HG03439 (cell line): Measurements from ENCODE around the gene HMCN2.

ENCODE experiments used
- ATAC-seq: cut with Tn5 transposase; IDR thresholded peaks from one replicate; pipeline ENCODE4 v1.9.1; 2021; ENCODE audit warnings: mild to moderate bottlenecking, moderate library complexity; ENCODE audit not compliant: unreplicated experiment

Gene HMCN2

DNA sequence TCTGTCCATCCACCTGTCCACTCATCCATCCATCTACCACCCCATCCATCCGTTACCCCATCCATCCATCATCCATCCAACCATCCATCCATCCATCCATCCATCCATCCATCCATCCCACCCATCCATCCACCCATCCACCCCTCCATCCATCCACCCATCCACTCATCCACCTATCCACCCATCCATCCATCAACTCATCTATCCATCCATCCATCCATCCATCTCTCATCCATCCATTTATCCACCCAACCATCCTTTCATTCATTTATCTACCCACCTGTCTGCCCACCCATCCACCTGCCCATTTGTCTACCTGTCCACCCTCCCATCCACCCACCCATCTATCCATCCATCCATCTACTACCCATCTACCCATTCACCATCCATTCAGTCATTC, 95.1 kb downstream of the HMCN2 start:
- no peak for ATAC-seq

DNA sequence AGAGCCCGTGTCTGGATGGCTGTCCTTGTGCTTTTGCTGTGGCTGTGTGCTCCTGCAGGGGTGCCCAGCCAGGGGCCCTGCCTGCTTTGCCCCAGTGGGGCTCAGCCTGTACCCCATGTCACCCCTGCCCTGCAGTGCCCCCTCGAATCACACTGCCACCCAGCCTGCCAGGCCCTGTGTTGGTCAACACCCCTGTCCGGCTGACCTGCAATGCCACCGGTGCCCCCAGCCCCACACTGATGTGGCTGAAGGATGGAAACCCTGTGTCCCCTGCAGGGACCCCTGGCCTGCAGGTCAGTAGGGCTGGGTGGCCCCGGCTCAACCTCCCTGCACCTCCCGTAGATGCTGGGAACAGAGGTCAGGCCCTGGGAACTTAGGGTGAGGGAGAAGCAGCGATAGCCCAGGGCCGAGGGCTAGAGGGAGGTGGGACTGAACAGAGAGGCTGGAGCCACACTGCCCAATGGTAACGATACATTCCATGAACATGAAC, 96.4 kb downstream of the HMCN2 start:
- no peak for ATAC-seq

DNA sequence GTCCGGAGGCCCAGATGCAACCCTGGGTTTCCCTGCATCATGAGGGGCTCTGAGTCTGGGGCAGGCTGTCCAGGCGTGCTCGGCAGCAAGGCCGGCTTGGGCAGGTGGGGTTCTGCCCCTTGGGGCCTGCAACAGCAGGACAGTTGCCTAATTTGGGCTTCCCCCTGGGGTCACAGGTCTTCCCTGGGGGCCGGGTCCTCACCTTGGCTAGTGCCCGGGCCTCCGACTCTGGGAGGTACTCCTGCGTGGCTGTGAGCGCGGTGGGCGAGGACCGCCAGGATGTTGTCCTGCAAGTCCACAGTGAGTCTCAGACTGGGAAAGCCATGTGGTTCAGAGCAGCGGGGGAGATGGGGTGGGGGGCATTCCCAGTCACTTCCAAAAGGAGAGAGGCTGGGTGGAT, 97.1 kb downstream of the HMCN2 start:
- ATAC-seq = no peak

DNA sequence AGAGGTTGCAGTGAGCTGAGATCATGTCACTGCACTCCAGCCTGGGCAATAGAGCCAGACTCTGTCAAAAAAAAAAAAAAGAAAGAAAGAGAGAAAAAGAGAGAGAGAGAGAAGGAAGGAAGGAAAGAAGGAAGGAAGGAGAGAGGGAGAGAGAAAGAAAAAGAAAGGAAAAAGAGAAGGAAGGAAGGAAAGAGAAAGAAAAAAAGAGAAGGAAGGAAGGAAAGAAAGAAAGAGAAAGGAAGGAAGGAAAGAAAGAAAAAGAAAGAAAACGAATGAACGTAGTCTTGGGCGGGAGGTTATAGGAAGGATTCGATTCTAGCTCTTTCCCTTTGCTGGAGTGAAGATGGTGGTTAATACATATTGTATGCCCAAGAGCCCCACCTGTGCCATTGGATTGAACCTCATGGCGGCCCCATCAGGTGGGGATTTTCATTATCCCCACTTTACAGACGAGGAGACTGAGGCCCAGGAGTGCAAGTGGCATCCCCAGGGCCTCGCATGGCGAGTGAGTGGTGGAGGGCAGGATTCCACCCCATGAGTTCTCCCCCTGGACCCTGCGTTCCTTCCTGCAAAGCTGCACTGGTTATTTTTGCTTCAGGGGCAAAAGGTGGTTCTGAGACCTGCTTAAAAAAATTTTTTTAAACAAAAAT, 98.3 kb downstream of the HMCN2 start:
- ATAC-seq = no peak

DNA sequence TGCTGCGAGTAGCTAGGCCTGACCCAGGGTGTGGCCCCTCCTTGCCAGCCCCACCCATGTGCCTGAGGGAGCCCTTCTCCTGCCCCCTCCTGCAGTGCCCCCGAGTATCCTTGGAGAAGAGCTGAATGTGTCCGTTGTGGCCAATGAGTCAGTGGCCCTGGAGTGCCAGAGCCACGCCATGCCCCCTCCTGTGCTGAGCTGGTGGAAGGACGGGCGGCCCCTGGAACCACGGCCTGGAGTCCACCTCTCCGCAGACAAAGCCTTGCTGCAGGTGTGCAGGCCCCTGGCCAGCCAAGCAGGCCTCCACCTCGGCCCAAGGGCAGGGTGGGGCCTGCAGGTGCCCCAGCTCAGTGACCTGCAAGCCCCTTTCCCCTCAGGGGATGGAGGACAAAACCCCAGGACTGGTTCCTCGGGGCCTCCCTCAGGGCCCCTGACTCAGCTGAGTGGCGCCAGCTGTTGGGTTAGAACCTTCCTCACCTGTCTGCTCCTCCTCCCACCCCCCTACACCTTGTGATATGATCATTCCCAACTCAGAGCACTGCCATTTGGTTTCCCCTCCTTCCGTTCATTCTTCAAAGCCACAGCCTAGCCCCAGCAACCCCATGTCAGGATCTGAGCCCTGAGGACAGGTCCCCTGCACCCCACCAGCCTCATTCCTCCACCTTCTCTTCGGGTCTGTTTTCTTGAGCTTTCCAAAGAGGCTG, 99.2 kb downstream of the HMCN2 start:
- ATAC-seq = no peak

DNA sequence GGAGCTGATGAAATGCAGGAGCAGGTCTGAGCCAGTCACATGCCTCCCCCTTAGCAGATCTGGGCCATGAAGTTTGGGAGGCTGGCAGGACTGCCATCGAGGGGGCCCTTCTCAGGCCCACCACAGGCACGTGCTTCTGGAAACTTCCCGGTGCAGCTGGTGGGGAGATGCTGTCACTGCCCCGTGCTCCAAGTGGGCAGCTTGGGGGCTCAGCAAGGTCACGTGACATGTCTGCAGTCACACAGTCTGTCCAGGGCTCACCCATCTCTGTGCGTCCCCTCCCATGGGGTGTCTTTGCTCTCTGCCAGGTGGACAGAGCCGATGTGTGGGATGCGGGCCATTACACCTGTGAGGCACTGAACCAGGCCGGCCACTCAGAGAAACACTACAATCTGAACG, 99.8 kb downstream of the HMCN2 start:
- no peak for ATAC-seq

DNA sequence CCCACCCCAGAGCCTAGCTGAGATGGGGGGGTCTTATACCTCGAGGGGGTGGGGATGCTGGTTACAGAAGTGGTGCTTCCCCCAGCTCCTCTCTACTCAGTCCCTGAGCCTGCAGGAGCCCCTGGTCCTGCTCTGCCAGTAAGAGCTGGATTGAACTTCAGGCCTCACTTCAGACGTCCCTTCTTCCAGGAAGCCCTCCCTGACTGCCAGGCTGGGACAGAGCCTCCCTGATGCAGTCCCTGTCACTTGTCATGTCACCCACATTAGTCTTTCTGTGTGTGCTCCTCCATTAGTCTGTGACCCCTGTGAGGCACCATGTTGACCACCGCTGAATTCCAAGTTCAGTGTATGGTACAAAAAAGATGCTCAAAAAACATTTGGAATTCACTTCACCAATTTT, 100.5 kb downstream of the HMCN2 start:
- no peak for ATAC-seq

DNA sequence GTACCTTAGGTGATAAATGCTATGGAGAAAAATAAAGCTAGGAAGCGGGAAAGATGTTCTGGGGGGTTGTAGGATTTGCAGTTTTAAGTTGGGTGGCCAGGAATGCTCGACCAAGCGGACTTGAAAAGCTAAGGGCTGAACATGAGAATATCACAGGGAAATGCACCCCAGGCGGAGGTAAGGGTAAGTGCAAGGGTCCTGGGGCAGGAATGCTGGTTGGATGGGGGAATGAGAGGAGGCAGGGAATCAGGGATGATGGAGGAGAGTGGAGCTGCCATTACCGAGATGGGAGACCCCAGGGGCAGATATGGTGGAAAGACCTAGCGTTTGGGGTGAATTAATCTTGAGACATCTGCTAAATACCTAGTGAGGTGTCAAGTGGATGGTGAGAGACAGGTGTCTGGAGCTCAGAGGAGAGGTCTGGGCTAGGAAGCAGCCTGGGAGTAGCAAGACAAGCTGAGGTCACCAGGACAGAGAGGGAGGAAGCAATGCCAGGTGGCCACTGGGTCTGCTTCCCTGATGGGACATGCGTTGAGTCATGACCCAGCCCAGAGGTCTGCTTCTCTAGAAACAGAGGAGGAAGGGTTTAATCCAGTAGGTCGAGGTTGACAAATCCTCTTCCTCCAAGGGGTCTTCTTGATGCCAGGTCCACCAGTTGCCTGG, 101.5 kb downstream of the HMCN2 start:
- ATAC-seq = no peak

DNA sequence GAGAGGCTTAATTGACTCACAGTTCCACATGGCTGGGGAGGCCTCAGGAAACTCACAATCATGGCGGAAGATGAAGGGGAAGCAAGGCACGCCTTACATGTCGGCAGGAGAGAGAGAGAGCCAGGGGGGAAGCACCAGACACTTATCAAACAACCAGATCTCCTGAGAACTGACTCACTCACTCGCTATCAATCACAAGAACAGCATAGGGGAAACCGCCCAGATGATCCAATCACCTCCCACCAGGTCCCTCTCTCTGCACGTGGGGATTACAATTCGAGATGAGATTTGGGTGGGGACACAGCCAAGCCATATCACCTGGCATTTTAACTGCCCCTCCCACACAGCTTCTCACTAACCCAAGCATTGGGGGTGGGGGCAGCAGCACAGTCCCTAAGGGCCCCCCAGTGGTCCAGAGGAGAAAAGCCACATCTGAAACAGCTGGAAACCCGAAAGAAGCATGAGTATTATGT, 103.1 kb downstream of the HMCN2 start:
- ATAC-seq = no peak

DNA sequence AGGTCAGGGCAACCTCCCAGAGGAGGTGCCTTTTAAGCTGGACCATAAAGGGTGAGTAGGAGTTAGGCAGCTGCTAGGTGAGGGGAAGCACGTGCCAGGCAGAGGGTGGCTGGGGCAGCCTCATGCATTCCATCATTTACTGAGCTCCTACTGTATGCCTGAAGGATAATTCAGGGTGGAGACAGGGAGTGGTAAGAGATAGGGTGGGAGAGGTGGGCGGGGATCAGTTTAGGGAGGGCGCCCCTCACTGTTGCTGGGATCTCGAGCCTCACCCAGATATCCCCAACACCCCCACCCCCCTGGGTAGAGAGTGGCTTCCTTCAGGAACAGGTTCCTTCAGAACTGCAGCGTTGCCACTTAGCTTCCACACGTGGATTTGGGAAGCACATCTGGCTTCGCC, 104.7 kb downstream of the HMCN2 start:
- ATAC-seq = no peak

DNA sequence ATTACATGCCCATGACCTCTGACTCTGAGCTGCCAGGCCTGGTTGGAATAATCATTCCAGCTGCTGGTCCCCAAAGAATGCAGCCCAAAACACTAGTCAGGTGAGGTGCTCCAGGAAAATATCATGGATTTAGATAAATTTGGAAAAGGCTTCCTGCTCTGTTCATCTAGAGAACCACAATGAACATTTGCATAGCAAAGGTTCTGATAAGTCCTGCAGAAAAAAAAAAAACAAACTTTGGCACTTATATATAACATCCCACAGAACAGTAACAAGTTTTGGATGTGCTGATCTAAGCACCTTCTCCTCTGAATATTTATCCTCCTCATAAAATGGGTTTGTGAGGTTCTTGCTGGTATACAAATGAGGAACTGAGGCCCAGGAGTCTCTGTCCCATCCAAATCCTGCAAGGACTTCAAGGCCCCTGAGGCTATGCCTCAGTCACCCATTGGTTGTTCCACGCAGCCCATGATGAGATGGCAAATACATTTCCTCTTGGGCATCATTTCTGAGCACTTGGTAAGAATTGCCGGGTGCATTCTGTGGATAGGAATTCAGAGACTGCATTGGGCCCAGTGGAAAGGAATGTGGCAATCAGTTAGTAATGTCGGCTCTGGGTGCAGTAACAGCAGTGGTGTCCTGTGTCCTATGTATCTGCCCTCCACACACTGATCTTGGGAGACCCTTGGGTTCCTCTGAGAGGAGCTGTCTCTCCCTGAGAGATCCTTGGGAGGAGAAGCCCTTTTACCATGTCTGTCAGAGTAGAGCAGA, 105.8 kb downstream of the HMCN2 start:
- no peak for ATAC-seq

DNA sequence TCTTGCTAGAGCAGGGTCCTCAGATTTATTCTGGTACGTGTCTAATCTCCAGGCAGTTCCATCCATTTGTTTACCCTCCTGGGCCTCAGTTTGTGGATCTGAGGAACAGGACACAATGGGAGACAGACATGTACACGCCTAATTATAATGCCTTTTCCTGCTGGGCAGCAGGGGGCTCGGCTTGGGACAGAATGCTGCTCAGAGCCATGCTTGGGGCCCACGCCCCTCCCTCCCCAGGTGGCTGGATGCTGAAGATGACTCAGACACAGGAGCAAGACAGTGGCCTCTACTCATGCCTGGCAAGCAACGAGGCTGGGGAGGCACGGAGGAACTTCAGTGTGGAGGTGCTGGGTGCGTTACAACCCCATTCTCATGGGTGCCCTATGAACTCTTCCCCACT, 106.5 kb downstream of the HMCN2 start:
- no peak for ATAC-seq

DNA sequence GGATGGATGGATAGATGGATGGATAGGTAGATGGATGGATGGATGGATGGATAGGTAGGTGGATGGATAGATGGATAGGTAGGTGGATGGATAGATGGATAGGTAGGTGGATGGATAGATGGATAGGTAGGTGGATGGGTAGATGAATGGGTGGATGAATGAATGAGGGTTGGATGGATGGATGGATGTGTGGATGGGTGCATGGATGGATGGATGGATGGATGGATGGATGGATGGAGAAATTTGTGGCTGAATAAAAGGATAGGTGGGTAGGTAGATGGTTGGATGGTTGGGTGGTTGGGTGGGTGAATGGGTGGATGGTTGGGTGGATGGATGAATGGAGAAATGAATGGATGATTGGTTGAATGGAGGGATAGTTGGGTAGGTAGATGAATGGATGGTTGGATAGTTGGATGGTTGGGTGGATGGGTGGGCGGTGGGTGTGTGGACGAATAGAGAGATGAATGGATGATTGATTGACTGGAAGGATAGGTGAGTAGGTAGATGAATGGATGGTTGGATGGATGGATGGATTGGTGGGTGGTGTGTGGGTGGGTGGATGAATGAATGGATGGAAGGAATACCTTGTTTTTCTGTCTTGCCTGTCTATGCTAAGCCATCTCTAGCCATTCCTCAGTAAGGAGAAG, 108.2 kb downstream of the HMCN2 start:
- ATAC-seq = no peak

DNA sequence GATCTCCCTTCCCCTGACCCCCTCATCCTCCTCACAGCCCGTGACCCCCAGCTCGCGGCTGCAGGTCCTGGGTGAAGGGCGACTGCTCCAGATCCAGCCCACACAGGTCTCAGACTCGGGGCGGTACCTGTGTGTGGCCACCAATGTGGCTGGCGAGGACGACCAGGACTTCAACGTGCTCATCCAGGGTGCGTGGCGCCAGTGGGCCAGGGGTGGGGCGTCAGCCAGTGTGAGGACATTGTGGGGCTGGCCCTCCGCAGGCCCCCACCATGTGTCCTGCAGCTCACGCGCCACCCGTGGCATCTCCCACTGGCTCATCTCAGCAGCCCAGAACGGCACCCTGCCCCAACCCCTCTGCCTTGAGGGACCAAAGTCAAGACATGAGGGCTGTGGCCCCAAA, 112.1 kb downstream of the HMCN2 start:
- no peak for ATAC-seq

DNA sequence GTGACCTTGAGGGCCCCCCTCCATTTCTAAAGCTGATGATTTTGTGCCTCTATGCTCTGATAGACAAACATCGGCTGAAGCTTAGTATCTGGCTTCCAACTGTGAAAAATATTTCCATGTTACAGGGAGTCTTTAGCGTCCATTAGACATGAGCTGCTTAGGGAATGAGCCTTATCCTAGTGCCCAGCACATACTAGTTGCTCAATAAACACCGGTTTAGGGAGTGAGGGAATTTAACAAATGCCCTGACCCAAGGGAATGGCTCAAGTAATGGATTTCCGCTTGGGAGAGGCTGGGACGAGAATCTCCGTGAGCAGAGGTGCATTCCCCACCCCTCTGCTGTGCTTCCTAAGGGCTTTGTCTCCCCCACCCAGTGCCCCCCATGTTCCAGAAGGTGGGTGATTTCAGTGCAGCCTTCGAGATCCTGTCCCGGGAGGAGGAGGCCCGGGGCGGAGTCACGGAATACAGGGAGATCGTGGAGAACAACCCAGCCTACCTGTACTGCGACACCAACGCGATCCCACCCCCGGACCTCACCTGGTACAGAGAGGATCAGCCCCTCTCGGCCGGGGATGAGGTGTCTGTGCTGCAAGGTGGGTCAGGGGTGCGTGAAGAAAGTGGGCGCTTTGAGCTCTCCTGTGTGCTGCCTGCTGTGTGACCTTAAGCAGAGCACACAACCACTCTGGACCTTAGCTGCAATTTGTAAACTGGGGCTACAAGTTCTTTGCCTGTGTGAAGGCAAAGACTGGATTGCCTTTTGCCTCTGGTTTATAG, 113.5 kb downstream of the HMCN2 start:
- no peak for ATAC-seq

DNA sequence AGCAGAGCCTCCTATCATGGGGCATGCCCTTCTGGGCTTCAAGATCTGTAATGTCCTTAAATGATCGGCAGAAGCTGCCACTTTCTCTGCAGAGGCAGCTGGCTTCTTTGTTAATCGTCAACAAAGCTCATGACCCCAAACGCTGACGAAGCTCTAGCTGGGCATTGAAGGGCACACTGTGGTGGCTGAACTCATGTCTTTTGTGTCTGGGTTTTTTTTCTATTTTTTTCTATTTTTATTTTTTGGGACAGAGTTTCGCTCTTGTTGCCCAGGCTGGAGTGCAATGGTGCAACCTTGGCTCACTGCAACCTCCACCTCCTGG, 114.0 kb downstream of the HMCN2 start:
- no peak for ATAC-seq

DNA sequence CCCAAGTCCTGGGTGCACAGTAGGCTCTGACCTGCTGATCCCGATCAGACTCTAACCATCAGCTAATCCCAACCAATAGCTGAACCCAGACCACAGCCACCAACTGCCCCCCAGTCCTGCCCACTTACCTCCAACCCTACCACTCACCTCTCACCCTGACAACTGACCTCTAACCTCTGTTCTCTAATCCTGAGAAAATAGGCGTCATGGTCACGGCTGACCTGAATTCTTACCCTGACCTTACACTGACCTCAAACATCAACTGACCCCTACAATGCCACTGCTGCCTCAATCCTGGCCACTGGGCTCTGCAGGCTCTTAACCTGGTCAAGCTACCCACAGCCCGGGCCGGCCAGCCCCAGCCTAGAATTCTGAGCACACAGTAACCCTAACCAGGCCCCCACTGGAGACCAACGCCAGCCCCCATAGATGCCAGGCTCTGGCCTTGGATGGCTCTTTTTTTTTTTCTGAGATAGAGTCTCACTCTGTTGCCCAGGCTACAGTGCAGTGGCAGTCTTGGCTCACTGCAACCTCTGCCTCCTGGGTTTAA, 115.4 kb downstream of the HMCN2 start:
- no peak for ATAC-seq

DNA sequence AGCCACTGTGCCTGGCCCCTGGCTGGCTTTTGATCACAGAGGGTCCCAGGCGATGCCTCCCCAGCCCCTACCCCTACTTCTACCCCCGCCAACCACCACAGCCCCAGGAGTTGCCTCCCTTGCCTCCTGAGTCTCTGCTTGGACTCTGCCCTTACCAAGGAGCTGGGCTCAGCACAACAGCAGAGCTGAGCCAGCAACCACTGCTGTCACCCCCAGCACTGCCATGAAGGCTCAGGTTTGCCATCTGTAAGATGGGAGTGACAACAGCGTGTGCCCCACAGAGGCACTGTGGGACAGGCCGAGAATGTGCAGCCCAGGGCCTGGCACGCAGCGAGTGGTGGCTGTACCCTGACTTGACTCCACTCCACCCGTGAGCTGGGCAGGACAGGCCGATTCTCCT, 116.1 kb downstream of the HMCN2 start:
- ATAC-seq = no peak

DNA sequence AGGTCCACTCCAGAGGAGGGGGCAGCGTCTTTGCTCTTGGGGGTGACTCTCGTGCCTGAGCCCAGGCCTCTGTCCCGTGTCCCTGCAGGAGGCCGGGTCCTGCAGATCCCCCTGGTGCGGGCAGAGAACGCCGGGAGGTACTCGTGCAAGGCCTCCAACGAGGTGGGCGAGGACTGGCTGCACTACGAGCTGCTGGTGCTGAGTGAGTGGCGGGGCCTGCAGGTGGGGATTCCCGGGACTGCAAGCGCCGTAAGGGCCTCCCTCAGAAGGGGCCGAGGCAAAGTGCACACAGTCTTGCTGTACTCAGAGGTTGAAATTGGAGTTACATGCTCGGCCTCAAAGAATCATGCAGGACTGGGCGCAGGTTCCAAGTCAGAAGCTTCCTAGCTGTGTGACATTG, 116.5 kb downstream of the HMCN2 start:
- ATAC-seq = no peak
